ENCODE data around the gene RNF208.

RNF208 gene

DNA sequence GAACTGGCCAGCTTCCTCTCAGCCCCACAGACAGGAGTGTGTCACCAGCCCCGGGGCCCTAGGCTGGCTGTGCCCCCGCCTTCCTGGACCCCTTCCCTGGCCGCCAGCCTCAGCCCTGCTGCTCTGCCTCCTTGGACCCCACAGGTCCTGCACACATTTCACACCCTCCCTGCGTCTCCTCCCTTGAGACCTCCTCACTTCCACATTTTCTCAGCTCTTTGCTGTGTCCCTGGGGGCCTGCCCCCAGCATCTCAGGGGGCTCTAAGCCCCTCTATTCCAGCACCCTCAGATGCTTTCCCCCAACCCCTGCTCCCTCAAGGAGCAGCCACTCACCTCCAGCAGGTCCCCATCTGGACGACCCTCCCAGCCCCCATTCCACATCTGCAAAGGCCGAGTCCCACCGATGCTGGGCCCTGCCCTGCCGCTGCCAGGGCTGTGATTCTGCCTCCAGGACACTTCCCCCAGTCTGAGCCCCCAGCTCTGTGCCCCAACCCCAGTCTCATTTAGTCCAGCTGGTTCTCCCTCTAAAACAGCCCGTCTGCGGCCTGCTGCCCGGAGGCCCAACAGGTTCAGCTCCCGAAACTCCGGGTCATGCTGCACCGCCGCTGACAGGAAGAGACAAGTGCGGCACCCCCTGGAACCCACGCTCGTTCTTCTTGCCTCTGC lies 12.9 kb upstream of the RNF208 start:
- H3K9me2 ChIP-seq (replicated peaks; ENCODE audit: insufficient read depth, low read length): no peaks in the 10 kb centered on the region
- H3K36me3 ChIP-seq (ENCODE audit: low read length): no peaks in the 10 kb centered on the region
- H4K20me1 ChIP-seq (ENCODE audit: low read depth, low read length): no peaks in the 10 kb centered on the region
- no peak for TF ChIP-seq EZH2phosphoT487 (conservative IDR thresholded peaks at IDR 0.05; ENCODE audit: low read length)
- TF ChIP-seq, protein P1, sequence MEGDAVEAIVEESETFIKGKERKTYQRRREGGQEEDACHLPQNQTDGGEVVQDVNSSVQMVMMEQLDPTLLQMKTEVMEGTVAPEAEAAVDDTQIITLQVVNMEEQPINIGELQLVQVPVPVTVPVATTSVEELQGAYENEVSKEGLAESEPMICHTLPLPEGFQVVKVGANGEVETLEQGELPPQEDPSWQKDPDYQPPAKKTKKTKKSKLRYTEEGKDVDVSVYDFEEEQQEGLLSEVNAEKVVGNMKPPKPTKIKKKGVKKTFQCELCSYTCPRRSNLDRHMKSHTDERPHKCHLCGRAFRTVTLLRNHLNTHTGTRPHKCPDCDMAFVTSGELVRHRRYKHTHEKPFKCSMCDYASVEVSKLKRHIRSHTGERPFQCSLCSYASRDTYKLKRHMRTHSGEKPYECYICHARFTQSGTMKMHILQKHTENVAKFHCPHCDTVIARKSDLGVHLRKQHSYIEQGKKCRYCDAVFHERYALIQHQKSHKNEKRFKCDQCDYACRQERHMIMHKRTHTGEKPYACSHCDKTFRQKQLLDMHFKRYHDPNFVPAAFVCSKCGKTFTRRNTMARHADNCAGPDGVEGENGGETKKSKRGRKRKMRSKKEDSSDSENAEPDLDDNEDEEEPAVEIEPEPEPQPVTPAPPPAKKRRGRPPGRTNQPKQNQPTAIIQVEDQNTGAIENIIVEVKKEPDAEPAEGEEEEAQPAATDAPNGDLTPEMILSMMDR (IDR thresholded peaks at IDR 0.05; ENCODE audit: insufficient read depth, low read length, poor library complexity, severe bottlenecking): no peak
- no peak overlapping the region for H2AFZ ChIP-seq (ENCODE audit: low read depth, low read length, severe bottlenecking)
- H3K9me3 ChIP-seq (ENCODE audit: insufficient read depth, low read length): no peaks in the 10 kb centered on the region
- no peaks in the 10 kb centered on the region; the same call in 1 of the 2 replicates for H3K79me2 ChIP-seq (ENCODE audit: insufficient read depth, low read length)
- H3K4me2 ChIP-seq (ENCODE audit: low read depth, low read length, poor library complexity, severe bottlenecking): no peak overlapping the region
- H3F3A ChIP-seq (ENCODE audit: insufficient read depth): no peaks in the 10 kb centered on the region
- H3K4me3 ChIP-seq (ENCODE audit: insufficient read depth, low read length, poor library complexity, severe bottlenecking): no peak overlapping the region
- no peaks in the 10 kb centered on the region for H3K27me3 ChIP-seq (ENCODE audit: low read length)
- H3K9ac ChIP-seq (ENCODE audit: low read length): no peak overlapping the region
- no peak overlapping the region for H3K27ac ChIP-seq (ENCODE audit: low read depth, low read length)

DNA sequence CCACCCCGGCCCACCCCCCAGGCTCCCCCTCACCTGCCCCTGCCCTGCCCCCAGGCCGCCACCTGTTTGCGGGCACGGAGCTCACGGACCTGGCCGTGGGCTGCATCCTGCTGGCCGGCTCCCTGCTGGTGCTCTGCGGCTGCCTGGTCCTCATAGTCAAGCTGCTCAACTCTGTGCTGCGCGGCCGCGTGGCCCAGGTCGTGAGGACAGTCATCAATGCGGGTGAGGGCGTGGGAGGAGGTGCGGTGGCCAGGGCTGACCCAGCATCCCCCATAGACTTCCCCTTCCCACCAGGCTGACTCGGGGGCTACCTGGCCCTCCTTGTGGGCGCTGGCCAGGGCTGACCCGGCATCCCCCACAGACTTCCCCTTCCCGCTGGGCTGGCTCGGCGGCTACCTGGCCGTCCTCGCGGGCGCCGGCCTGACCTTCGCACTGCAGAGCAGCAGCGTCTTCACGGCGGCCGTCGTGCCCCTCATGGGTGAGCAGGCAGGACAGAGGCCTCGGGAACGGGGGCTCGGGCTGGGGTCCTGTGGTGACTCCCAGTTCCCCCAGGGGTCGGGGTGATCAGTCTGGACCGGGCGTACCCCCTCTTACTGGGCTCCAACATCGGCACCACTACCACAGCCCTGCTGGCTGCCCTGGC lies 12.1 kb upstream of the RNF208 start:
- H4K20me1 ChIP-seq (ENCODE audit: low read depth, low read length): no peaks in the 10 kb centered on the region
- no peak overlapping the region for H3K4me2 ChIP-seq (ENCODE audit: low read depth, low read length, poor library complexity, severe bottlenecking)
- no peaks in the 10 kb centered on the region for H3K36me3 ChIP-seq (ENCODE audit: low read length)
- no peaks in the 10 kb centered on the region for H3K27me3 ChIP-seq (ENCODE audit: low read length)
- H2AFZ ChIP-seq (ENCODE audit: low read depth, low read length, severe bottlenecking): no peak overlapping the region
- H3K79me2 ChIP-seq (ENCODE audit: insufficient read depth, low read length): no peaks in the 10 kb centered on the region
- TF ChIP-seq EZH2phosphoT487 (conservative IDR thresholded peaks at IDR 0.05; ENCODE audit: low read length): no peak
- TF ChIP-seq, protein P1 (IDR thresholded peaks at IDR 0.05; ENCODE audit: insufficient read depth, low read length, poor library complexity, severe bottlenecking): no peak
- H3K9ac ChIP-seq (ENCODE audit: low read length): no peak overlapping the region
- H3K27ac ChIP-seq (ENCODE audit: low read depth, low read length): no peak overlapping the region
- H3F3A ChIP-seq (ENCODE audit: insufficient read depth): no peaks in the 10 kb centered on the region
- no peak overlapping the region for H3K4me3 ChIP-seq (ENCODE audit: insufficient read depth, low read length, poor library complexity, severe bottlenecking)
- no peaks in the 10 kb centered on the region for H3K9me2 ChIP-seq (replicated peaks; ENCODE audit: insufficient read depth, low read length)
- H3K9me3 ChIP-seq (ENCODE audit: insufficient read depth, low read length): no peaks in the 10 kb centered on the region

DNA sequence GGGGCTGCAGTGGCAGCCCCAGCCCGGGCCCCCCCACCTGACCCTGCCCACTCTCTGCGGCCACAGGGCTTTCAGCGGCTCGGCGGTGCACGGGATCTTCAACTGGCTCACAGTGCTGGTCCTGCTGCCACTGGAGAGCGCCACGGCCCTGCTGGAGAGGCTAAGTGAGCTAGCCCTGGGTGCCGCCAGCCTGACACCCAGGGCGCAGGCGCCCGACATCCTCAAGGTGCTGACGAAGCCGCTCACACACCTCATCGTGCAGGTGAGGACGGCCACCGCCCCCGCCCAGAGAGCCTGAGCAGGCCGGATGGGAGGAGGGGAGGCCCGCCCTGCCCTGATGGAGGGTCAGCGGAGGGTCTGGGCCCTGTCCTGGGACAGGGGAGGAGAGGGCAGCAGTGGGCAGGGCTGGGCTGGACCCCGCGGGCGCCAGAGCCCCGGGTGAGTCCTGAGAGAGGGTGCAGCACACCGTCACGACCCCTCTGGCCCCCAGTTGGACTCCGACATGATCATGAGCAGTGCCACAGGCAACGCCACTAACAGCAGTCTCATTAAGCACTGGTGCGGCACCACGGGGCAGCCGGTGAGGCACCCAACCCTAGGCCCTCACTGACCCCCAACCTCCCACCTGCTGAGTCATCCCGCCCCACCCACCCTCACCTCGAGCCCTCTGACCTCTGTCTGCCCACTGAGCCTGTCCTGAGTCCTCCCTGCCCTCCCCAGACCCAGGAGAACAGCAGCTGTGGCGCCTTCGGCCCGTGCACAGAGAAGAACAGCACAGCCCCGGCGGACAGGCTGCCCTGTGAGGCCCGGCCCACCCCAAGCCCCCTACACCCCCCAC lies 11.3 kb upstream of the RNF208 start:
- TF ChIP-seq, protein P1 (IDR thresholded peaks at IDR 0.05; ENCODE audit: insufficient read depth, low read length, poor library complexity, severe bottlenecking): no peak
- TF ChIP-seq EZH2phosphoT487 (conservative IDR thresholded peaks at IDR 0.05; ENCODE audit: low read length): no peak
- Histone ChIP-seq H3K27ac (ENCODE audit: low read depth, low read length) (no peak overlapping the region), H2AFZ (ENCODE audit: low read depth, low read length, severe bottlenecking) (no peak overlapping the region), H3K27me3 (ENCODE audit: low read length) (no peaks in the 10 kb centered on the region), H3F3A (ENCODE audit: insufficient read depth) (no peaks in the 10 kb centered on the region), H3K4me2 (ENCODE audit: low read depth, low read length, poor library complexity, severe bottlenecking) (no peak overlapping the region), H3K4me3 (ENCODE audit: insufficient read depth, low read length, poor library complexity, severe bottlenecking) (no peak overlapping the region), H3K79me2 (ENCODE audit: insufficient read depth, low read length) (no peaks in the 10 kb centered on the region), H3K9ac (ENCODE audit: low read length) (no peak overlapping the region), H3K9me3 (ENCODE audit: insufficient read depth, low read length) (no peaks in the 10 kb centered on the region), H4K20me1 (ENCODE audit: low read depth, low read length) (no peaks in the 10 kb centered on the region), H3K36me3 (ENCODE audit: low read length) (no peaks in the 10 kb centered on the region), H3K9me2 (replicated peaks; ENCODE audit: insufficient read depth, low read length) (no peaks in the 10 kb centered on the region)
